Choroid plexus epithelial cell (primary cell): Measurements from ENCODE around the gene LPCAT1.

Experiments used
- DNase-seq: peaks from one replicate; pipeline ENCODE4 v3.0.0-alpha.2; 2010; ENCODE audit warnings: low read depth
- H3K4me3 ChIP-seq: 2 replicates; pipeline ENCODE4 v1.5.1; 2011; ENCODE audit warnings: low read depth, mild to moderate bottlenecking, control low read depth, low read length, moderate library complexity
- TF ChIP-seq, protein P1 (sequence below): conservative IDR thresholded peaks from 2 replicates; pipeline ENCODE4 v1.5.1; 2011; ENCODE audit warnings: low read depth, mild to moderate bottlenecking, control low read depth, inconsistent platforms, low read length, moderate library complexity

The LPCAT1 gene

DNA sequence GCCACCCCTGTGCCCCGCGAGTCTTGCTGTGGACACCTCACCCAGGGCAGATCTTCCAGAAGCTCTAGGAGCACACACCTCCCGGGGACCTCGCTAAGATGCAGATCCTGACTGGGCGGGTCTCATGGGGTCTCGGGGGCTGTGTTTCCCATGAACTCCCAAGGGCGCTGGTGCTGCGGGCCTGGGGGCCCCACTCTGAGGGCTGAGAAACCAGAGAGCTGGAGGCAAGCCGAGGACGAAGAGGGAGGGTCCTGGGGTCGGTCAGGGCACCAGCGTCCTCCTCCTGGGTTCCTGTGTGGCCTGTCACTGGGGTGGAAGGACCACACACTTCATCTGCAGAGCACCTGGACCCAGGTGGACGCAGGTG is 108.7 kb downstream of the LPCAT1 start:
- no peak overlapping the region for H3K4me3 ChIP-seq
- no peak for DNase-seq

DNA sequence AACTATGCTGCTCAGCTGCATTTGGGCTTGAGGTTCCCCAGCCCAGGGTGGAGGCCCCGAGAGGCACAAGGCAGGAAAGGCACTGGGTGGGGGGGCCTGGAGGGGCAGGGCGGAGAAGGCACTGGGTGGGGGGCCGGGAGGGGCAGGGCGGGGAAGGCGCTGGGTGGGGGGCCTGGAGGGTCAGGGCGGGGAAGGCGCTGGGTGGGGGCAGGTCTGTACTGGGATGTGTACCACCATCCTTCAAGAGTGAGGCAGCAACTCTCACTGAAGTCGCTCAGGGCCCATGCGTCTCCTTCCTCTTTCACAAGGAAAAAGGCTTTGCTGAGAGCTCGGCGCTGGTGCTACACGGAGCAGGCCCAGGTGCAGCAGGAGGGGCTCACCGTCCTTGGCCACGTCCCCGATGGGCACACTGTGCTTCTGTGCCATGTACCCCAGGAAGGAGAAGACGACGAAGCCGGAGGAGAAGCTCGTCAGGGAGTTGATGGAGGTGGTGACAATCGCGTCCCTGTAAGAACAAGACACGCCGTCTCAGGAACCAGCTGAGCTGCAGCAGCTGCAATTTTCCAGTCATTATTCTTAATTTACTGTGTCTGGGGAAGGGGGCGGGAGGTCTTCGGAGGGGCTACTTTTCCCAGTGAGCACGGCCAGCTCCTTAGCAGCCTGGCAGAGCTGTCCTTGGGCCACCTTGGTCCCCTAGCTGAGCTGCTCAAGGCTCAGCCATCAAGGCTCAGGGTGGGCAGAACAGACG is 109.3 kb downstream of the LPCAT1 start:
- no peak for DNase-seq
- H3K4me3 ChIP-seq, result no peak overlapping the region
- TF ChIP-seq, protein P1, sequence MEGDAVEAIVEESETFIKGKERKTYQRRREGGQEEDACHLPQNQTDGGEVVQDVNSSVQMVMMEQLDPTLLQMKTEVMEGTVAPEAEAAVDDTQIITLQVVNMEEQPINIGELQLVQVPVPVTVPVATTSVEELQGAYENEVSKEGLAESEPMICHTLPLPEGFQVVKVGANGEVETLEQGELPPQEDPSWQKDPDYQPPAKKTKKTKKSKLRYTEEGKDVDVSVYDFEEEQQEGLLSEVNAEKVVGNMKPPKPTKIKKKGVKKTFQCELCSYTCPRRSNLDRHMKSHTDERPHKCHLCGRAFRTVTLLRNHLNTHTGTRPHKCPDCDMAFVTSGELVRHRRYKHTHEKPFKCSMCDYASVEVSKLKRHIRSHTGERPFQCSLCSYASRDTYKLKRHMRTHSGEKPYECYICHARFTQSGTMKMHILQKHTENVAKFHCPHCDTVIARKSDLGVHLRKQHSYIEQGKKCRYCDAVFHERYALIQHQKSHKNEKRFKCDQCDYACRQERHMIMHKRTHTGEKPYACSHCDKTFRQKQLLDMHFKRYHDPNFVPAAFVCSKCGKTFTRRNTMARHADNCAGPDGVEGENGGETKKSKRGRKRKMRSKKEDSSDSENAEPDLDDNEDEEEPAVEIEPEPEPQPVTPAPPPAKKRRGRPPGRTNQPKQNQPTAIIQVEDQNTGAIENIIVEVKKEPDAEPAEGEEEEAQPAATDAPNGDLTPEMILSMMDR, result no peak

More for the DNA sequence above, 108.7 kb downstream of the LPCAT1 start:
- TF ChIP-seq, protein P1, result no peak

DNA sequence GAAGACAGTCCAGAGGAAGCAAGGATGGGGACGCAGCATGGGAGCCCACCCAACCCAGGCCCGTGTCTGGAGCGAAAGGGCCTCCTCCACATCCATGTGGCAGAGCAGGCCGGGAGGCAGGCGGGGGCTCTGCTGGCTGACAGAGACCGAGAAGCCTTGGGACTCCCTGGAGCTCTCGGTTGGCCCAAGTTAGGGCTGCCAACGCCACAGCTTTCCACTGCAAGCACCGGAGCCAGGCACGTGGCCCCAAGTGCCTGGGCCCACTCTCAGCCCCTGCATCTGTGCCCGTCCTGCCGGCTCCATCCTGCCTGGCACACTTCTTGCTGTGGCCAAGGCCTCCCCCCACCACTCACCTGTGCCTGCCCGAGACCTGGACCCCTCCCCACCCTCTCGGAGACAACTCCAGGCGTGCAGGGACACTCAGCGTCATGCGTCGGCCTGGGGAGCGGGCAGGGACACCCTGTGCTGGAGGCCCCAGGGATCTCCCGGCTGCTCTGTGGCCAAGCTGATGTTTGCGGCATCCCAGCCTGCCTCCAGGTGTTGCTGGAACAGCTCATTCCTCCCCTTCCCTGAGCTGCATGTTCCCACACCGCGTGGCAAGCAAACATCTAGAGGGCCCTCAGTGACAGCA is 110.0 kb downstream of the LPCAT1 start:
- H3K4me3 ChIP-seq, result no peak overlapping the region
- TF ChIP-seq, protein P1, result no peak
- no peak for DNase-seq

DNA sequence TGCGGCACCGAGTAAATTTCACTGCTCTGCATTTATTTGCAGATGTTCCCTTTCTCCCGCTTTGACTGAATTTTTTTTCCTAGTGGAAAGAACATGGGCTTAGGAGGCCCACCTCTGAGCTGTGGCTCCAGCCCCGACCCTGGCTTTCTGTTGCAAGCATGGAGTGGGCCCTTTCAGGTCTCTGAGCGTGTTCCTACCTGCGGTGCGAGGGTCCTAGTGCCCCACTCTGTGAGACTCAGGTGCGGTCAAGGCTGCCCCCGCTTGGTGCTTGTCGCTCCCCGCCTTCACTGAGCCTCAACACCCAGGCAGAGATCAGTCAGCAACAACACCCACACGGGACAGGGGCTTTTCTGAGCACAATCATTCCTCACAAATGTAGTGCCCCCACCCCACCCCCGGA is 110.5 kb downstream of the LPCAT1 start:
- no peak overlapping the region for H3K4me3 ChIP-seq
- TF ChIP-seq, protein P1, result no peak
- DNase-seq, result no peak

DNA sequence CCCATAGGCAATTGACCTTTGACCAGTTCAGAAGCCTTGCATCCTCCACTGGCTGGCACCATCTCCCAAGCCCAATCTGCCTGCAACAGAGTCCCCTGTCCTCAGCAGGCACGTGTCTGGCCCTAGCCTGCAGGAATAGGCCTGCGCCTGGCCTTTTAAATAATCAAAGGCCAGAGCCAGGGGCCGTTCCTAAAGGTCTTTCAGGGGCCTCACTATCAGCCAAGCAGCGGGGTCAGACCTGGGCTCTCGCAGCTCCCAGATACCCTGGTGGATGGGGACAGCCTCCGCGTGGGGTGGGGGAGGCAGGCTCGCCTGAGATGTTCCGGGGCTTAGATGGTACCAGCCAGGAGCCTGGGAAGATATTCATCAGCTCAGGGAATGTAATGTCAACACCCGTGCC is 111.1 kb downstream of the LPCAT1 start:
- TF ChIP-seq, protein P1, result no peak
- DNase-seq, result no peak
- H3K4me3 ChIP-seq, result no peak overlapping the region

DNA sequence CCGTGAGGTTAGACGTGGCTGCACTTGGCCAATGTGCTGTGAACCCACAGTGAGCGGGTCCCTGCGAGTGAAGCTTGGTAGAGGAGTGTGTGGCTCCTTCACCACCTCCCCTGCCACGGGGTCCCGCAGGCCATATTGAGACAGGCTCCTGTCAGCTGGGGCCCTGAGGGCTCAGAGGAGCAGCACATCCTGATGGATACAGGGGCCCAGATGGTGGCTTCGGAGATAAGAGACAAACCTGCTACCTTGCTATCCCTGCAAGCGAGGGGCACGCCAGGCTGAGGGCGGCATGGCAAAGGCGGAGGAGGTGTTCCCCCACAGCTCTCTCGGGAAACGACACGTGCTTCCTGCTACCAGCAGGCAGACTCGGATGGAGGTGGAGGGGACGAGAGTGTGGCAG is 111.6 kb downstream of the LPCAT1 start:
- DNase-seq, result no peak
- no peak overlapping the region for H3K4me3 ChIP-seq
- TF ChIP-seq, protein P1, result no peak
